ENCODE measurements around the gene CHAF1B.
"Not testable (repeated sequence)": the region's sequence is repeated elsewhere in the genome, so short reads cannot be mapped to it uniquely, and the experiment has no call there.

The CHAF1B gene

GRCh38 chr21:36391649-36392048 is 6.5 kb downstream of the CHAF1B start:
- DNase-seq = not testable (repeated sequence)

DNA sequence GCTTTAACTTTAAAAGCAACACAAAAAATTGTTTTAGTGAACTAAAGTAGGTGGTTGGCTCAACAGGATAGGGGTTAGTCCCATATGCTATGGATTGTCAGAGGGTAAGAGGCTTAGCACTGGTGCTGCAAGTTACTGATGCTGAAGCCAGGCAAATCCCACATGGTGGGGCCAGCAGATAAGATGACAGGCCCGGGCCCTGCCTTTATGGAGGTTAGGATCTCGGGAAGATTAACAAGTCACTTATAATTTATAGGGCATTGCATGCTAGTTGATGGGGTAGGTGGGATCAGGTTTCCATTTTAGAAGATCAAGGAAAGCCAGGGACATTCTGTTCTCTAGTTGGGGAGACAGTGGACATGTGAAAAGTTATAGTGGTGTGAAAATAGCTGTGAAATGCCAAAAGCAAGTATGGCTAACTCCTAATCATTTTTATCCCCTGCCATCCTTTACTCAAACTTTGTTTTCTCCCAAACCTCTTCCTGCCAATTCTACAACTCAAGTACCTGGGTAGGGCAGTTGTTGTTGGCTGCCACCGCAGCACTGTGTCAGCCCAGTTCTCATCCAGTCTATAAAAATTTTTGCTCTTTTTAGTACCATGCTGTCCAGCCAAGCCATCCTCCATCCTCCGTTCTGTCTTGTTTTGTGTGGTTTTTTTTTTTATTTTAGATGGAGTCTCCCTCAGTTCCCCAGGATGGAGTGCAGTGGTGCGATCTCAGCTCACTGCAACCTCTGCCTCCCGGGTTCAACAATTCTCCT is 10.3 kb downstream of the CHAF1B start:
- DNase-seq = no peak

DNA sequence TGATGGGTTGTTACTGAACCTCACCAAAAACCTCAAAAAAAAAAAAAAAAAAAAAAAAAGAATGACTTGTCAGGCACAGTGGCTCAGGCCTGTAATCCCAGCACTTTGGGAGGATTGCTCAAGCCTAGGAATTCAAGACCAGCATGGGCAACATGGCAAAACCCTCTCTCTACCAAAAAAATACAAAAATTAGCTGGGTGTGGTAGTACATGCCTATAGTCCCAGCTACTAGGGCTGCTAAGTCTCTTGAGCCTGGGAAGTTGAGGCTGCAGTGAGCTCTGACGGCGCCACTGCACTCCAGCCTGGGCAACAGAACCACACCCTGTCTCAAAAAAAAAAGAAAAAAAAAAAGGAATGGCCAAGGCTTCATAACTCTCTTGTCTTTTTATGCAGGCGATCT is 11.1 kb downstream of the CHAF1B start:
- no peak for DNase-seq

DNA sequence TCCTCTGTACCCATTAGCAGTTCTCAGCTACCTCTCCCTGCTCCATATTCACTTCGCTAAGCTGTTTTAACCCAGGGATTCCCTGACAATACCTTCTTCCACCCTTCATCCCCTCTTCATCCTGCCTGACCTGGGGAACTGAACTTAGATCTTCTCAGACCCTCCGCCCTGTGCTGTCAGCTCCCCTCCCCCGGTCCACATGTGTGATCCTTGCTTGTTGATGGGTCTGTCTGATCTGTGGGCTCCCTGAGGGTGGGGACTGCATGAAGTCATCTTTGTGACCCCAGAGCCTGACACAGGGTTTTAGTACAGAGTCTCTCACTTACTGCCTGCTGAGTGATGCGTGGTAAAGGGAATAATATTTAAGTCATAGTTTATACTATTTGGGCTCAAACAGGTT is 11.8 kb downstream of the CHAF1B start:
- DNase-seq = no peak

- DNase-seq = no peak
Observed at GRCh38 chr21:36397606-36398005, 12.4 kb downstream of the CHAF1B start.

- not testable (repeated sequence) for DNase-seq
Observed at GRCh38 chr21:36399736-36400135, 14.5 kb downstream of the CHAF1B start.

DNA sequence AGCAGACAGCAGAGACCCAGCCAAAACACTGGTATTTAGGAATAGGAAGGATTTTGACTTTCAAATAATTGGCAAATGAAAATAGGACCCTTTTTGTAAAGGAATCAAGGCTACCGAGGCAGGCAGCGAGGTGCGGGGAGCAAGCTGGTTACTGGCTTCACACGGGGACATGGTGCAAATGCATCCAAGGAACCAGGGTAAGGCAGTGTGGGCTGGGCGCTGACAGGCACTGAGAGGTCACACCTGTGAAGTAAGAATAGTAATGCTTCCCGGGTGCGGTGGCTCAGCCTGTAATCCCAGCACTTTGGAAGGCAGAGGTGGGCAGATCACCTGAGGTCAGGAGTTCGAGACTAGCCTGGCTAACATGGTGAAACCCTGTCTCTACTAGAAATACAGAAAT is 15.5 kb downstream of the CHAF1B start:
- DNase-seq = no peak

DNA sequence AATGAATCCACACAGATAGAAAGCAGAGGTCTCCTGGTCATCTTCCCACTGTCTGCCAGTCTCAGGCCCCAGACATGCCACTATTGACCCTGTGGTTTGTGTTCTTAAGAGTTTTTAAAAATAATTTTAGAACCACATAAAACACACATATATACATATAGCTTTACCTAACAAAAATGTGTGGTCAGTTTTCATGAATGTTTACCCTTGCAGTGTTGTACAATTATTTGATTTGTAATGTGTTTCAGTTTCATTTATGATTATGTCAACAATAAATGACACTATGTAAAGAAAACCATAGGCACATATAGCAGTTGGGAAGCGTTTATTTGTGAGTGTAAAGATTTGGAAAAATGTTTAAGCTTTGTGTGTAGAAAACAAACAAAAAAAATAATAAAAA is 17.1 kb downstream of the CHAF1B start:
- DNase-seq = no peak

DNA sequence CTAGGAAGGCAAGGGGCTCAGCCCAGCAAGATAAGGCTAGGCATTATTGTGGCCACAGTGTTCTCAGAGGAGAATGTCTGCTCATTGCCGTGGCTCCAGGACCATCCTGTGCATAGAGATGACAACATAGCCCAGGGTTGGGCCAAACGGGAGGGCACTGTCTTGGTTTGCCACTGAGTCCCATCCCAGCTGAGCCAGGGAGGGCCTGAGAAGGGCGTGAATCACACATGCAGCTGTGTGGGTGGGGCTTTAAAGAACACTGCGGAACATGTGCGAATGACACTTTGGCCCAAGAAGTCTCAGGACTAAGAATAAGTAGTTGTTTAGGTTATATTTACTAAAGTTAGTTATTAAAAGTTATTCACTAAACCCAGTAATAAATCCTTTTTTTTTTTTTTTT is 18.5 kb downstream of the CHAF1B start:
- DNase-seq = no peak

- DNase-seq = no peak
Observed at GRCh38 chr21:36408568-36408967, 23.4 kb downstream of the CHAF1B start.

DNA sequence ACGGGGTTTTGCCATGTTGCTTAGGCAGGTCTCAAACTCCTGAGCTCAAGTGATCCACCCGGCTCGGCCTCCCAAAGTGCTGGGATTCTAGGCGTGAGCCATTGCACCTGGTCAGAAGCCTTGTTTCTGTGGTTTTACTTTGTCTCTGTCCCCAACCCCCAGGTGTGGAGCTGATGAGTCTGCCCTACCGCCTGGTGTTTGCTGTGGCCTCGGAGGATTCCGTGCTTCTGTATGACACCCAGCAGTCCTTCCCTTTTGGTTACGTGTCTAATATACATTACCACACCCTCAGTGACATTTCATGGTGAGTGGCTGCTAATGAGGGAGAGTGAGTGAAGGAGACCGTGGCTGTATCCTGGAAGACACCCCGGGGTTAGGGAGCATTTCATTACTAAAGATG is 26.1 kb downstream of the CHAF1B start:
- no peak for DNase-seq

GRCh38 chr21:36412916-36413315 is 27.7 kb downstream of the CHAF1B start:
- DNase-seq = no peak

- DNase-seq = no peak
Observed at GRCh38 chr21:36415375-36415774, 30.2 kb downstream of the CHAF1B start.

GRCh38 chr21:36419241-36419640 is 34.0 kb downstream of the CHAF1B start:
- DNase-seq = no peak

DNA sequence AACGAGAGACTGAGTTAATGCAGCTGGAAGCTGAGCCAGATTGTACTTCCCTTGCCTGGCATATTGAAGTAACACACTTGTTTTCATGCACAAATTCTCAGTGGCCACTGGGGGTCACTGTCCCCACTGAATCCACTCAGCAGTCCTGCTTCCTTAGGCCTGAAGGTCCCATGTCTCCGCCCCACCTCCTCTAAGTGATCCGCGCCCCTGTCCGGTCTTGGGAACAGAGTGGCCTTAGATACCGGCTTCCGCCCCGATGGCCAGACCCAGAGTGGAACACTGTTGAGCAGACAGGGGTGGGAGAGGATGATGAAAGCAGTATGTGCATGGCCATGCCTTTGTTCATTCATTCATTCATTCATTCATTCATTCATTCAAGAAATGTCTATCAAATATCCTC is 34.8 kb downstream of the CHAF1B start:
- peak; percentile 24 to 34 for DNase-seq

DNA sequence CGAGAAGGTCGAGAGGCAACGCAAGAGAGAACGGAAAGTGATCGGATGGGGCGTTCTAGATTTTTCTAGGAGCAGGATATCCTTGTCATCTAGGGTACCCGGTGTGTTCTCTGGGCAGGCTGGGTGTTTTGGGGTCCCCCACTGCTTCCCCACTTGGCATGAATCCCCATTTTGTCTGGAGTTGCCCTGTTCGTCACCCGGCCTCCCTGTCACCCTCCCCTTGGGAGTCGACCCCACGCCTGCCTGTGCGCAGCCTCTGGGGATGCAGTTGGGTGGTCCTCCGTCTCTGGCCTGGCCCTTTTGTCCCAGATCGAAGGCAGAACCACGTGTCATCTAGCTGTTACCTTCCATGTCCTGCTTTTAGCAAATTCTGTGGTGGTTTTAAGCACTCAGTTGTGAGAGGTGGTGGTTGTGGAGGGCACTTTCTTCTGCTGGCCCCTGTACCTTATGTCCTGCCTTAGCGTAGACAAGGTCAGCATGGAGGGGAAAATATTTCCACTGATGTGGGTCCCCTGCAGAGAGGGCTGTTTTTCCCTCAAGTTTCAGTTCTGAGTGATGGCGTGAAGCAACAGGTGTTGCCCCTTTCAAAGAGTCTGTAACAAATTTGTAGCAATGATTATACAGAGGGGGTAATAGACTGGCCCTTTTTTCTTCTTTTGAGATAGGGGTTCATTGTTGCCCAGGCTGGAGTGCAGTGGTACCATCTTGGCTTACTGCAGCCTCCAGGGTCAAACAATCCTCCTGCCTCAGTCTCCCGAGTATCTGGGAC is 35.6 kb downstream of the CHAF1B start:
- DNase-seq = no peak

DNA sequence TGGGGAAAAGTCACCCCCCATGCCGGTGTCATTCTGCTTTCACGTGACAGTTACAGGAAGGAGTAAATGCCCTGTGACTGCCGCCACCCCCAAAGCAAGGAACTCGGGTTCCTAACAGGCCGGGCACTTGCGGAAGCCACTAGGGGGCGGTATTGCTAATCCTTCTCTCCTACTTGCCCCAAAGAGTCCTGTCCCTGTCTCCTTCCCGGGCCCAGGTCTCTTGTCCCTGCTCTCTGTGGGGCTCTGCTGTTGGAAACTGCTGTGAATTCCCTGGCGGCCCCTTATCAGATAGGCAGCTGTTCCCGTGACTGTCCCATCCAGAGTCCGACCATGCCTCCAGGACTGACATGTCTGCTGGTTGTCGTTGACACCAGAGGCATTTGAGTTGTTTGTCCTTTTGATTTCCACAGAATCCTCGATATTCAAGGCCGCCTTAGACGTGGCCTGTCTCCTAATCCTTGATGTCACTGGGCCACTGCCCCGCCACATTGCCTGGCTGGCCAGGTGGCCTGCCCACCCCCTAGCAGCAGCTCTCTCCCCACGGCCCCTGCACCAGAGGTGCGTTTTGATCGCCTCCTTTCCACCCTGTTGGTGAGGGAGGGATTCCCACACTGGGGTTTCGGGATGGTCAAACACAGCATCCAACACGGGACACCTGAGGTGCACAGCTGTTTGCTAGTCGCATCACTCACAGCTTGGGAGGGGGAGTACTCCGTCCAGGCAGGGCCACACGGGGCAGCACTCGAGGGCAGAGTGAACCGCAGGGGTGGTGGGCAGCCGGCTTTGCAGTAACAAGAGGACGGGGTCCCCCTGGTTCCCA is 37.3 kb downstream of the CHAF1B start:
- peak in 1 of 2 donors; percentile 18 for DNase-seq

GRCh38 chr21:36423771-36424433 is 38.7 kb downstream of the CHAF1B start:
- DNase-seq = no peak

- DNase-seq = no peak
Observed at GRCh38 chr21:36424592-36424991, 39.4 kb downstream of the CHAF1B start.

DNA sequence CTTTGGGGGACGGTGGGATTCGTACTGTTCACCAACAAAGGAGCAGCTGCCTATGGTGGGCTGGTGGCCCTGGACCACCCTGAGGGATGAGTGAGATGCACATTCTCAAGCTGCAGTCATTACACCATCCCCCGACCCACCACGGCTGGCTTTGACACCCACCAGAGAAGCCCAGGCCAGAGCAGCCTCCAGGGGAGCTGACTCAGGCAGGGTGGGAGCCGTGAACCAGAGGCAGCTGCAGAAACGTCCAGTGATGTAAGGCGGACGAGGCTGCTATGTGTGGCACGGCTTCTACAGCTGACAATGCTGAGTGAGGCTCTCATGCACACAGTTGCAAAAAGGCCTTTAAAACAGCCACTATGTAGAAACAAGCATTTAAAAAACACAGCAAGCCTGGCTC is 40.1 kb downstream of the CHAF1B start:
- no peak for DNase-seq

DNA sequence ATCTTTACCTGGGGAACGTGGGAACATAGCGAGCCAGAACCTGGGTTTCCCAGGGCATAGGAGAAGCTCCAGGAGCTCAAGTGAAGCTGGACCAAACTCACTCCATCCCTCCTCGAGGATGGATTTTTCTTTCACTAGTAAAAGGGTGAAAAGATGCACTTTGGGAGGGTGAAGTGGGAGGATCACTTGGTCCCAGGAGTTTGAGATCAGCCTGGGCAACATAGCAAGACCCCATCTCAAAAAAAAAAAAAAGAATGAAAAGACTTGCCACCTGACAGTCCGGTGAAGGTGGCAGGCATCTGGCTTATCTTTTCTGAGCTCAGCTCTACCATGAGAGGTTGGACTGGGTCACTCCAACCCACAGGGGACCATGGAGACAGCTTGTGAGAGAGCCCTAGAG is 42.3 kb downstream of the CHAF1B start:
- DNase-seq = no peak

- DNase-seq = no peak
Observed at GRCh38 chr21:36428761-36429432, 43.7 kb downstream of the CHAF1B start.

All from activated CD4-positive, alpha-beta T cell treated with anti-CD3 and anti-CD28 coated beads for 4 hours (primary cell).